Osteoblast (primary cell): Measurements from ENCODE around the gene C2orf72. TPM values are rescaled to one million over a fixed set of nuclear protein-coding genes. Genes with fewer than 3 reads are reported as not detected.
A peak's percentile ranks its signal among the peaks of the same experiment; 100 is the strongest.

Source experiments
- DNase-seq: peaks from one replicate; pipeline ENCODE4 v3.0.0; 2011; ENCODE audit warnings: low spot score, mixed read lengths; ENCODE audit not compliant: insufficient read length; ENCODE audit errors: missing footprints
- H2AFZ ChIP-seq: 2 replicates; pipeline ENCODE4 v1.6.0; 2011; ENCODE audit warnings: mild to moderate bottlenecking, low read length
- H3K27ac ChIP-seq: 2 replicates; pipeline ENCODE4 v1.5.1; 2011; ENCODE audit warnings: mild to moderate bottlenecking, low read depth, low read length, moderate library complexity
- H3K27me3 ChIP-seq: 2 replicates; pipeline ENCODE4 v1.6.0; 2012; ENCODE audit warnings: mild to moderate bottlenecking, control low read depth, inconsistent platforms, low read length, moderate library complexity; ENCODE audit not compliant: insufficient read depth
- H3K36me3 ChIP-seq: 2 replicates; pipeline ENCODE4 v1.5.1; 2011; ENCODE audit warnings: mild to moderate bottlenecking, low read length, control low read depth, moderate library complexity; ENCODE audit not compliant: insufficient read depth
- H3K4me1 ChIP-seq: 2 replicates; pipeline ENCODE4 v1.5.1; 2011; ENCODE audit warnings: mild to moderate bottlenecking, low read length, control low read depth, moderate library complexity; ENCODE audit not compliant: insufficient read depth
- H3K4me2 ChIP-seq: 2 replicates; pipeline ENCODE4 v1.6.0; 2011; ENCODE audit warnings: mild to moderate bottlenecking, low read length; ENCODE audit not compliant: insufficient read depth
- H3K4me3 ChIP-seq: fragments of 200-600 bp; sonication (generic); 3 replicates; pipeline ENCODE4 v1.5.1; 2012; ENCODE audit warnings: mild to moderate bottlenecking, low read length, inconsistent platforms; ENCODE audit not compliant: insufficient read depth
- H3K79me2 ChIP-seq: 2 replicates; pipeline ENCODE4 v1.6.0; 2012; ENCODE audit warnings: mild to moderate bottlenecking, low read length, control low read depth, inconsistent platforms; ENCODE audit not compliant: insufficient read depth
- H3K9me3 ChIP-seq: 2 replicates; pipeline ENCODE4 v1.5.1; 2011; ENCODE audit warnings: low read depth, low read length, control low read depth
- H4K20me1 ChIP-seq: 2 replicates; pipeline ENCODE4 v1.6.0; 2012; ENCODE audit warnings: mild to moderate bottlenecking, low read length, control low read depth; ENCODE audit not compliant: insufficient read depth
- total RNA-seq: library from RNA; depleted of rRNA; stranded (reverse); fragments of >200 nt; gene quantifications from 2 replicates; pipeline ENCODE4 v1.2.3, GENCODE V29; 2012
- TF ChIP-seq, protein P1 (sequence below): IDR thresholded peaks from 2 replicates; pipeline ENCODE4 v1.5.1; 2011; ENCODE audit warnings: mild to moderate bottlenecking, low read depth, low read length, moderate library complexity; ENCODE audit errors: extremely low read depth

The C2orf72 gene
- total RNA-seq, 1 donor, result not detected

GRCh38 chr2:231068525-231069222 is 31.4 kb downstream of the C2orf72 start:
- Histone ChIP-seq H3K27me3 (no peaks in the 10 kb centered on the region), H4K20me1 (peaks cover 3% of the 10 kb centered on the region), H3K4me2 (no peak overlapping the region), H2AFZ (no peak overlapping the region), H3K4me1 (peaks cover 15% of the 10 kb centered on the region), H3K36me3 (peaks cover 78% of the 10 kb centered on the region), H3K9me3 (no peaks in the 10 kb centered on the region), H3K27ac (peak overlapping the region; percentile 56), H3K79me2 (peaks cover 32% of the 10 kb centered on the region), H3K4me3 (no peak overlapping the region)
- TF ChIP-seq, protein P1, sequence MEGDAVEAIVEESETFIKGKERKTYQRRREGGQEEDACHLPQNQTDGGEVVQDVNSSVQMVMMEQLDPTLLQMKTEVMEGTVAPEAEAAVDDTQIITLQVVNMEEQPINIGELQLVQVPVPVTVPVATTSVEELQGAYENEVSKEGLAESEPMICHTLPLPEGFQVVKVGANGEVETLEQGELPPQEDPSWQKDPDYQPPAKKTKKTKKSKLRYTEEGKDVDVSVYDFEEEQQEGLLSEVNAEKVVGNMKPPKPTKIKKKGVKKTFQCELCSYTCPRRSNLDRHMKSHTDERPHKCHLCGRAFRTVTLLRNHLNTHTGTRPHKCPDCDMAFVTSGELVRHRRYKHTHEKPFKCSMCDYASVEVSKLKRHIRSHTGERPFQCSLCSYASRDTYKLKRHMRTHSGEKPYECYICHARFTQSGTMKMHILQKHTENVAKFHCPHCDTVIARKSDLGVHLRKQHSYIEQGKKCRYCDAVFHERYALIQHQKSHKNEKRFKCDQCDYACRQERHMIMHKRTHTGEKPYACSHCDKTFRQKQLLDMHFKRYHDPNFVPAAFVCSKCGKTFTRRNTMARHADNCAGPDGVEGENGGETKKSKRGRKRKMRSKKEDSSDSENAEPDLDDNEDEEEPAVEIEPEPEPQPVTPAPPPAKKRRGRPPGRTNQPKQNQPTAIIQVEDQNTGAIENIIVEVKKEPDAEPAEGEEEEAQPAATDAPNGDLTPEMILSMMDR, result no peak
- DNase-seq, result peak; percentile 82

GRCh38 chr2:231069379-231070054 is 32.2 kb downstream of the C2orf72 start:
- H3K27ac ChIP-seq, result peak overlapping the region; percentile 56
- H2AFZ ChIP-seq, result no peak overlapping the region
- no peak overlapping the region for H3K4me2 ChIP-seq
- TF ChIP-seq, protein P1, result no peak
- H3K36me3 ChIP-seq, result peaks cover 70% of the 10 kb centered on the region
- no peaks in the 10 kb centered on the region for H3K9me3 ChIP-seq
- H4K20me1 ChIP-seq, result peaks cover 3% of the 10 kb centered on the region
- H3K4me1 ChIP-seq, result peaks cover 15% of the 10 kb centered on the region
- H3K27me3 ChIP-seq, result no peaks in the 10 kb centered on the region
- no peak overlapping the region for H3K4me3 ChIP-seq
- no peak for DNase-seq
- H3K79me2 ChIP-seq, result peaks cover 24% of the 10 kb centered on the region

GRCh38 chr2:231084565-231084964 is 47.2 kb downstream of the C2orf72 start:
- no peaks in the 10 kb centered on the region for H3K9me3 ChIP-seq
- H3K36me3 ChIP-seq, result peaks cover 82% of the 10 kb centered on the region
- no peak overlapping the region for H2AFZ ChIP-seq
- no peak overlapping the region for H3K27ac ChIP-seq
- H3K4me1 ChIP-seq, result no peaks in the 10 kb centered on the region
- H4K20me1 ChIP-seq, result no peaks in the 10 kb centered on the region
- TF ChIP-seq, protein P1, result no peak
- no peaks in the 10 kb centered on the region for H3K79me2 ChIP-seq
- H3K27me3 ChIP-seq, result no peaks in the 10 kb centered on the region
- DNase-seq, result no peak
- H3K4me3 ChIP-seq, result no peak overlapping the region
- H3K4me2 ChIP-seq, result no peak overlapping the region

DNA sequence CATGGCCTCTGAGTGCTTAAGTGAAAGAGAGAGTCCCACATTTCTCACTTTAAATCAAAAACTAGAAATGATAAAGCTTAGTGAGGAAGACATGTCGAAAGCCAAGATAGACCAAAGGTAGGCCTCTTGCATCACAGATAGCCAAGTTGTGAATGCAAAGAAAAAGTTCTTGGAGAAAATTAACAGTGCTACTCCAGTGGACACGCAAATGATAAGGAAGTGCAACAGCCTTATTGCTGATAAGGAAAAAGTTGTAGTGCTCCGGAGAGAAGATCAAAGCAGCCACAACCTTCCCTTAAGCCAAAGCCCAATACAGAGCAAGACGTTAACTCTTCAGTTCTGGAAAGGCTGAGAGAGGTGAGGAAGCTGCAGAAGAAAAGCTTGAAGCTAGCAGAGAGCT is 51.4 kb downstream of the C2orf72 start:
- H3K36me3 ChIP-seq, result peaks cover 66% of the 10 kb centered on the region
- H2AFZ ChIP-seq, result no peak overlapping the region
- no peaks in the 10 kb centered on the region for H4K20me1 ChIP-seq
- no peaks in the 10 kb centered on the region for H3K9me3 ChIP-seq
- peaks cover 11% of the 10 kb centered on the region for H3K79me2 ChIP-seq
- no peaks in the 10 kb centered on the region for H3K27me3 ChIP-seq
- no peak overlapping the region for H3K4me2 ChIP-seq
- no peak overlapping the region for H3K4me3 ChIP-seq
- H3K4me1 ChIP-seq, result no peaks in the 10 kb centered on the region
- DNase-seq, result no peak
- H3K27ac ChIP-seq, result no peak overlapping the region
- TF ChIP-seq, protein P1, result no peak
